Stimulated activated CD4-positive, alpha-beta T cell treated with anti-CD3 and anti-CD28 coated beads, Interleukin-4, amount 100 ng/mL, for 48 hours (primary cell): ENCODE results near the gene ATXN1.
"Not testable (repeated sequence)": the region's sequence is repeated elsewhere in the genome, so short reads cannot be mapped to it uniquely, and the experiment has no call there.

Experiments
- DNase-seq, 2 donors: peaks; one replicate each; pipeline ENCODE4 v3.0.0-alpha.2; 2020; ENCODE audit warnings: low read depth in 2 of 2

ATXN1 gene

GRCh38 chr6:16277101-16277981, 483.9 kb downstream of the ATXN1 start:
- DNase-seq, result peak in 1 of 2 donors; percentile 18

GRCh38 chr6:16274885-16275589, 486.2 kb downstream of the ATXN1 start:
- DNase-seq, result no peak

GRCh38 chr6:16274483-16274882, 486.8 kb downstream of the ATXN1 start:
- no peak for DNase-seq

GRCh38 chr6:16273256-16273655, 488.0 kb downstream of the ATXN1 start:
- no peak for DNase-seq

GRCh38 chr6:16272201-16272600, 489.1 kb downstream of the ATXN1 start:
- DNase-seq, result no peak

GRCh38 chr6:16271428-16271827, 489.8 kb downstream of the ATXN1 start:
- no peak for DNase-seq

GRCh38 chr6:16270178-16270794, 491.0 kb downstream of the ATXN1 start:
- DNase-seq, result no peak

- not testable (repeated sequence) for DNase-seq
These were observed 491.7 kb downstream of the ATXN1 start for GRCh38 chr6:16269442-16270070.

GRCh38 chr6:16267428-16268263, 493.6 kb downstream of the ATXN1 start:
- no peak for DNase-seq

GRCh38 chr6:16265351-16266341, 495.6 kb downstream of the ATXN1 start:
- no peak for DNase-seq

- no peak for DNase-seq
These were observed 496.5 kb downstream of the ATXN1 start for GRCh38 chr6:16264785-16265184.

- DNase-seq, result not testable (repeated sequence)
These were observed 497.7 kb downstream of the ATXN1 start for GRCh38 chr6:16263464-16264099.

- DNase-seq, result not testable (repeated sequence)
These were observed 498.5 kb downstream of the ATXN1 start for GRCh38 chr6:16262773-16263172.

- not testable (repeated sequence) for DNase-seq
These were observed 500.7 kb downstream of the ATXN1 start for GRCh38 chr6:16260602-16261001.

- DNase-seq, result not testable (repeated sequence)
These were observed 501.7 kb downstream of the ATXN1 start for GRCh38 chr6:16259604-16260003.

- no peak for DNase-seq
These were observed 502.6 kb downstream of the ATXN1 start for GRCh38 chr6:16258709-16259075.

GRCh38 chr6:16257999-16258708, 503.1 kb downstream of the ATXN1 start:
- no peak for DNase-seq

- no peak for DNase-seq
These were observed 504.5 kb downstream of the ATXN1 start for GRCh38 chr6:16256781-16257180.

- no peak for DNase-seq
These were observed 506.7 kb downstream of the ATXN1 start for GRCh38 chr6:16254535-16254934.
